HG03354 (cell line): ENCODE results near the gene UBXN6.

Source experiments
- ATAC-seq: cut with Tn5 transposase; IDR thresholded peaks from one replicate; pipeline ENCODE4 v1.9.1; 2021; ENCODE audit warnings: mild to moderate bottlenecking; ENCODE audit not compliant: unreplicated experiment, poor library complexity, severe bottlenecking

Gene UBXN6

DNA sequence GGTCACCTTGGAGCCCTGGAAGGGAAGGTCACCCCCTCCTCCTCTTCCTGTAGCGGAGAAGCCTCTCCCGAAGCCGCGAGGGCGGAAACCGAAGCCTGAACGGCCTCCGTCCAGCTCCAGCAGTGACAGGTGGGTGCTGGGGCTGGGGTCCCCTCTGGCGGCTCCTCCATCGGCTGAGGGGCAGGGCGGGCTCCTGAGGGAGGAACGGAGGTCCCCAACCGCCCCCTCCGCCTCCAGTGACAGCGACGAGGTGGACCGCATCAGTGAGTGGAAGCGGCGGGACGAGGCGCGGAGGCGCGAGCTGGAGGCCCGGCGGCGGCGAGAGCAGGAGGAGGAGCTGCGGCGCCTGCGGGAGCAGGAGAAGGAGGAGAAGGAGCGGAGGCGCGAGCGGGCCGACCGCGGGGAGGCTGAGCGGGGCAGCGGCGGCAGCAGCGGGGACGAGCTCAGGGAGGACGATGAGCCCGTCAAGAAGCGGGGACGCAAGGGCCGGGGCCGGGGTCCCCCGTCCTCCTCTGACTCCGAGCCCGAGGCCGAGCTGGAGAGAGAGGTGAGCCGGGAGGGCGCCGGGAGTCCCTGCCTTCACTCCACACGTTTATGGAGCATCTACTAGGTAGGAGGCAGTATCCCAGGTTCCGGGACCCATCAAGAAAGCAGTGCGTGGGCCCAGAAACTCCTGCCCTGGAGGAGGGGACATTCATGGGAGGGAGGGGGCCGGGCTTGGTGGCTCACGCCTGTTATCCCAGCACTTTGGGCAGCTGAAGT lies 36.5 kb upstream of the UBXN6 start:
- no peak for ATAC-seq

DNA sequence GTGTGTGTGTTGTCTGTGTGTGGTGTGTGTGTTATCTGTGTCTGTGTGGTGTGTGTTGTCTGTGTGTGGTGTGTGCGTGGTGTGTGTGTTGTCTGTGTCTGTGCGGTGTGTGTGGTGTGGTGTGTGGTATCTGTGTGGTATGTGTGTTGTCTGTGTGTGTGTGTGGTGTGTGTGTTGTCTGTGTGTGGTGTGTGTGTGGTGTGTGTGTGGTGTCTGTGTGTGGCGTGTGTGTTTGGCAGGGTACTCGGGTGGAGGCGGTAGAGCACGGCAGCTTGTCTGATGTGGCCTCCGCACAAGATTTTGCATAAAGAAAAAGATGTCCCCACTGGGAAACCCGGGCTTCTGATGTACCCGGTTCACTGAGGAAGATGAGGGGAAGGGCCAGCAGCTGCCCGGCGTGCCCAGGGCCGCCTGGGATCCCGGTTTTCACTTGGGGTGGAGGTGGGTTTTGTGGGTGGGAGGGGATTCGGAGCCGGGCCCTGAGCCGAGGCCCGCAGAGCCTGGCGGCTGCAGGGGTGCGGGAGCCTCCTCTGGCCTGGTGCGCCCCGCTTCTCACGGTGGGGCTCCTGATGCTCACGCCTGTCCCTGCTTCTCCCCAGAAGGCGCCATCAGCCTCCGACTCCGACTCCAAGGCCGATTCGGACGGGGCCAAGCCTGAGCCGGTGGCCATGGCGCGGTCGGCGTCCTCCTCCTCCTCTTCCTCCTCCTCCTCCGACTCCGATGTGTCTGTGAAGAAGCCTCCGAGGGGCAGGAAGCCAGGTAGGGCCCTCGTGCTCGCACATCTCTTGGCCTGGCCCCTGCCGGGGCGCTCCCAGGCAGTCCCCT lies 35.7 kb upstream of the UBXN6 start:
- ATAC-seq, result no peak

DNA sequence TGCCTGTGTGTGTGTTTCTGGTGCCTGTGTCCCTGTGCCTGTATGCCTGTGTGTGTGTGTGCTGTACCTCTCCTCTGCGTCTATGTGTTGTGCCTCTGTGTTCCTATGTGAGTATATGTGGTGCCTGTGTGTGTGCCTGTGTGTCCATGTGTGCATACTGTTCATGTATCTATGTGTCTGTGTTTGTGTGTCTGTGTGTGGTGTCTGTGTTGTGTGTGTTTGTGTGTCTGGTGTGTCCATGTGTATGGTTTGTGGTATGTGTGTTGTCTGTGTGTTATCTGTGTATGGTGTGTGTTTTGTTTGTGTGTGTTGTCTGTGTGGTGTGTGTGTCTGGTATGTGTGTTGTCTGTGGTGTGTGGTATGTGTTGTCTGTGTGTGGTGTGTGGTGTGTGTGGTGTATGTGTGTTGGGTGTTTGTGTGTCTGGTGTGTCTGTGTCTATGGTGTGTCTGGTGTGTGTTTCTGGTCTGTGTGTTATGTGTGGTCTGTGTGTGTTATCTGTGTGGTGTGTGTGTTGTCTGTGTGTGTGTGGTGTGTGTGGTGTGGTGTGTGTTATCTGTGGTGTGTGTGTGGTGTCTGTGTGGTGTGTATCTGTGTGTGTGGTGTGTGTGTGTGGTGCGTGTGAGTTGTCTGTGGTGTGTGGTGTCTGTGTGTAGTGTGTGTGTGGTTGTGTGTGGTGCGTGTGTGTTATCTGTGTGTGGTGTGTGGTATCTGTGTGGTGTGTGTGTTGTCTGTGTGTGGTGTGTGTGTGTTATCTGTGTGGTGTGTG lies 34.9 kb upstream of the UBXN6 start:
- no peak for ATAC-seq

DNA sequence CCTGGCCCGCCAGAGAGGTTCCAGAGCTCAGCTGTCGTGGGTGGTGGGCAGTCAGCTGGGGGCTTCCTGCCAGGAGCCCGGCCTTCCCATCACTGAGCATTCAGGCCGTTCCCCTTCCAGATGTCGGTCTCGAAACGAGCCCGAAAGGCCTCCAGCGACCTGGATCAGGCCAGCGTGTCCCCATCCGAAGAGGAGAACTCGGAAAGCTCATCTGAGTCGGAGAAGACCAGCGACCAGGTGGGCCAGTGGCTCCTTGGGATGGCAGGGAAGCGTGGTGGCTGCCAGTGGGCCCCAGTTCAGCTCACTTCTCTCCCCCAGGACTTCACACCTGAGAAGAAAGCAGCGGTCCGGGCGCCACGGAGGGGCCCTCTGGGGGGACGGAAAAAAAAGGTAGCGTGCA lies 33.9 kb upstream of the UBXN6 start:
- ATAC-seq, result no peak

- ATAC-seq, result no peak
Observed at GRCh38 chr19:4488496-4488895, 30.9 kb upstream of the UBXN6 start.

DNA sequence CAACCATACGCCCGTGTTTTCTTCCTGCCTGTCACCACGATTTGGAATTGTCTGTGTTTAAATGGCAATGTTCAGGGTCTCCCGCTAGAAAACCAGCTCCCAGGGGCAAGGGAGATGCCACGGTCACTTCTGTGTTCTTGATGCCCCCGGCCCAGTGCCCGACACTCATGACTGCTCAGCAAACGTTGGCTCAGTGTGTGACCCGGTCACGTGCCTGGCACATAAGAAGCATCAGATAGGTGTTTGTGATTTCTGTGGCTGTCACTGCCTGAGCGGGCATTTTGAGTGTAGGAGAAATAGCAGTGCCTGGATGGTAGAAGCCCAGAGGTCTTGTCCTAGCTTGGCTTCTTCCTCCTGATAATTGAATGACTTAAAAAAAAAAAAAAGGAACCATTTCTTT lies 30.0 kb upstream of the UBXN6 start:
- no peak for ATAC-seq

GRCh38 chr19:4483385-4483784 lies 25.8 kb upstream of the UBXN6 start:
- no peak for ATAC-seq

DNA sequence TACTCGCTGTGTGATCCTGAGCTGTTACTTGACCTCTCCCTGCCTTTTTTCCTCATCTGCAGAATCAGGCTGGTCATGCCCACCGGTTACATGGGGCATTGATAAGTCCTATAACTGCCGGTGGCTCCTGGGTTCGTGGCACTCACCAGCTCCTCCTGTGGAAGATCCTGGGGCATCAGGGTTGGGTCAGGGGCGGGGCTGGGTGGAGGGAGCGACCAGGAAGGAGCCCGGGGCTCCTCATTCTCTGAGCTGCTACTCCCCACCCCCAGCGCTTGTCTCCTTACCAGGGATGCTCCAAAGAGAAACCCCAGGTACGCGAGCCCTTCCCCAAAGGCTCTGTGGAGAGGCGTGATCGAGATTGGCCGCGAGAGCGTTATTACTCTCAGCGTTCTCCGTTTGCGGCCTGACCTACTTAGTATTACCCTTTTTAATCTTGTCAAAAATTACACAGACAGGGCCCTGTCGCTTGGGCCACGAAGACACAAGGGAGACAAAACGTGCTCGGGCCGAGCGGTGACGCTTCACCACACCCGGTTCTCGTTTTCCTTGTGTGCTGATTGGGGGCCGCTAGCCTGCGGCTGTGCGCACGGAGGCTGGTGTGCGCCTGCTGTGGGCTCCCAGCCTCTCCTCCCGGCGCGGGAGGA lies 25.2 kb upstream of the UBXN6 start:
- no peak for ATAC-seq

- no peak for ATAC-seq
Observed at GRCh38 chr19:4477034-4477801, 19.6 kb upstream of the UBXN6 start.

- ATAC-seq, result no peak
Observed at GRCh38 chr19:4474514-4475022, 17.0 kb upstream of the UBXN6 start.

- no peak for ATAC-seq
Observed at GRCh38 chr19:4473763-4474513, 16.3 kb upstream of the UBXN6 start.

DNA sequence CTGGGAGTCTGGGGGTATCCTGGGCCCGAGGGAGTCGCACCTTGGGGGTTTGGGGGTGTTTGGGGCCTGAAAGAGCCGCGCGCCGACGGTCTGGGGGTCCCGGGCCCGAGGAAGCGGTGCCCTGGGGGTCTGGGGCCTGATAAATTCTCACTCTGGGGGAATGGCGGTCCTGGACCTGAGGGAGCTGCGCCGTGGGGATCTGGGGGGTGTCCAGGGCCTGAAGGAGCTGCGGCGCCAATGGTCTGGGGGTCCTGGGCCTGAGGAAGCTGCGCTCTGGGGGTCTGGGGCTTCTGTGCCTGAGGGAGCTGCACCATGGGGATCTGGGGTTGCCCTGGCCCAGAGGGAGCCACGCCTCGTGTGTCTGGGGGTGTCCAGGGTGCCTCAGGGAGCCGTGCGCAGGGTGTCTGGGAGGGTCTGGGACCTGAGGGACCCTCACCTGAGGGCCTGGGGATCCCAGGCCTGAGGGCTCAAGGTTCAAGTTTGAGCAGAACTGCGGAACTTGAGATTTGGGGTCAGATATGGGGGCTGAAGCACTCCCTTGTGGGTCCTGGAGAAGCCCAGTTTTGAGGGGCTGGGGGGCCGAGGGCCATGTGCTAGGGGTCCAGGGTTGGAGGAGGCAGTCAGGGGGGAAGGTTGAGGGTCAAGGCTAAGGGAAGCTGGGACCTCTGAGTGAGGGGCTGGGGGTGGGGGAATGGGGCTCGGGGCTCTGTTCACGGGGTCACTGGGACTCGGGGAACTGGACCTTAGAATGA lies 15.6 kb upstream of the UBXN6 start:
- no peak for ATAC-seq

GRCh38 chr19:4472174-4472974 lies 14.8 kb upstream of the UBXN6 start, which contains the start of gene HDGFL2:
Gene HDGFL2, plus strand, starts transcription at chr19:4472297. Its CDS starts 54 bp downstream, at chr19:4472351.
- ATAC-seq, result no peak

DNA sequence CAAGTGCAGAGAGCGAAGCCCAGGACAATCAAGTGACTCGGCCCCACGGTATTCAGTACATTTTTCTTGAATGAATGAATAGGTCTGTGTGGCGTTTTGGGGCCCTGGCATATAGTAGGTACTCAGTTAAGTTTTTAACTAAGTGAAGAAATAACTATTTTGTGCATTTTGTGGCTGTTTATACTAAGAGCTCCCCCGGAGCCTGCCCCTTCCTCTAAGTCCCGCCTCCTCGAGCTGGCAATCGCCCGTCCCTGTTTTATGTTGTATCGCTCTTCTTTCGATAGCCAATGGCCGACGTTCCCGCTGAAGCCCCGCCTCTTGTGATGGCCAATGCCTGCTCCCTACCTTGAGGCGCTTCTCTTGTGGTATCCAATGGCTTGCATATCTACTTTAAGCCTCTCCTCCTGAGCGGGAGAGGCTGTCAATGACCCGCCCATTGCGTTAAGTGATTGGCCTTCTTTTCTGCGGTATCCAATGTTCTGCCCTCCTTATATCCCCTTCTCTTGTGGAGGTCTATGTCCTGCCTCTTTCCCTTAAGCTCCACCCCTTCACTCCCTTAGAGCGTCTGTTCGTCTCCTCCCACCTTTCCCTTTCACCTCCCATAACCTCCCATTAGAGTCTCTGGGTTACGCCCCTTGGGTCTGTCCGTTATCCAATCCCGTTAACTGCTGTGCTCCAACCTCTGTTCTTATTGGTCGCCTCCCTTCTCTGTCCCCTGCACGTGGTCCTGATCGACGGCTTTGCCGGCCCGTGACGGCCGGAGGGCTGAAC lies 14.0 kb upstream of the UBXN6 start:
- ATAC-seq, result peak; percentile 84

DNA sequence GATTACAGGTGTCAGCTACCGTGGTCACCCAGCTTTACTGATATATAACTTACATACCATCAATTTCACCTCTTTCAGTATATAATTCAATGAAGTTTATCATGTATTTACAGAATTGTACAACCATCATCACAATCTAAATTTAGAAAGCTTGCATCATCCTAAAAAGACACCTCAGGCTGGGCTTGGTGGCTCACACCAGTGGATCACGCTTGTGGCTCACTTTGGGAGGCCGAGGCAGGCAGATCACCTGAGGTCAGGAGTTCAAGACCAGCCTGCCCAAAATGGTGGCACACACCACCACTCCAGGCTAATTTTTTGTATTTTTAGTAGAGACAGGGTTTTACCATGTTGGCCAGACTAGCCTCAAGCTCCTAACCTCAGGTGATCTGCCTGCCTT lies 10.2 kb upstream of the UBXN6 start:
- no peak for ATAC-seq
